ENCODE data around the gene SACM1L.

SACM1L gene

GRCh38 chr3:45792516-45793172 is 103.4 kb downstream of the SACM1L start:
- no peak for DNase-seq

GRCh38 chr3:45793482-45794176 is 104.4 kb downstream of the SACM1L start:
- DNase-seq: no peak

GRCh38 chr3:45794177-45794560 is 105.0 kb downstream of the SACM1L start:
- no peak for DNase-seq

GRCh38 chr3:45794660-45795059 is 105.5 kb downstream of the SACM1L start:
- no peak for DNase-seq
